Stomach (tissue), 4 donors: ENCODE results near the gene SYT6.

Experiments
- POLR2A ChIP-seq, 4 donors: fragments of 450-650 bp; IDR thresholded peaks; one replicate each; pipeline ENCODE4 v1.6.1; 2016; ENCODE audit warnings: antibody characterized with exemption in 4 of 4, control low read depth in 2 of 4, mild to moderate bottlenecking in 1 of 4, moderate library complexity in 1 of 4
- POLR2AphosphoS5 ChIP-seq, 3 donors: sonication (generic); formaldehyde crosslinking; IDR thresholded peaks; one replicate each; pipeline ENCODE4 v1.6.1; 2016; ENCODE audit warnings: antibody characterized with exemption in 3 of 3
- TF ChIP-seq, protein P1 (sequence below), 7 experiments: fragments of 450-650 bp in 4 of 7; fragments of 200-600 bp in 3 of 7; sonication (generic) in 3 of 7; IDR thresholded peaks; one replicate each; pipeline ENCODE4 v1.5.1; 2016 to 2019; ENCODE audit warnings: antibody characterized with exemption in 7 of 7, control low read depth in 2 of 7, mild to moderate bottlenecking in 1 of 7

DNA sequence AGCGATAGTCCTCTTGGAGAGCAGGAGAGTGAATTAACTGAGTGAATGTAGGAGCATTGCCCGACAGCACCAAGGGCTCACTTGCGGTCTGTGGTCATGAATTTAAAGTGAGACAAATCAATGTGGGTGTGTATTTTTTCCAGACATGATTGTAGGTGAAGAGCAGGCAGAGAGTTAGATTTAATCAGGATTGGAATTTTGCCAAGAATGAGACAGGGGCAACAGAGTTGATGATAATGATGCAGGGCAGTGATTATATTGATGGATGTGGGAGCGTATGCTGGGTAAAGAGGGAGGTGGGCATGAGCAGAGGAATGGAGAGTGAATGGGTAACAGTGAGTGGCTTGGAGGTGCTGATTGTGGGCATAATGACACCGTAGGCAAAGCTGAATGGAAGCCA, 20.0 kb upstream of the SYT6 start:
- no peak for TF ChIP-seq POLR2A (IDR thresholded peaks at IDR 0.05)
- TF ChIP-seq, protein P1, sequence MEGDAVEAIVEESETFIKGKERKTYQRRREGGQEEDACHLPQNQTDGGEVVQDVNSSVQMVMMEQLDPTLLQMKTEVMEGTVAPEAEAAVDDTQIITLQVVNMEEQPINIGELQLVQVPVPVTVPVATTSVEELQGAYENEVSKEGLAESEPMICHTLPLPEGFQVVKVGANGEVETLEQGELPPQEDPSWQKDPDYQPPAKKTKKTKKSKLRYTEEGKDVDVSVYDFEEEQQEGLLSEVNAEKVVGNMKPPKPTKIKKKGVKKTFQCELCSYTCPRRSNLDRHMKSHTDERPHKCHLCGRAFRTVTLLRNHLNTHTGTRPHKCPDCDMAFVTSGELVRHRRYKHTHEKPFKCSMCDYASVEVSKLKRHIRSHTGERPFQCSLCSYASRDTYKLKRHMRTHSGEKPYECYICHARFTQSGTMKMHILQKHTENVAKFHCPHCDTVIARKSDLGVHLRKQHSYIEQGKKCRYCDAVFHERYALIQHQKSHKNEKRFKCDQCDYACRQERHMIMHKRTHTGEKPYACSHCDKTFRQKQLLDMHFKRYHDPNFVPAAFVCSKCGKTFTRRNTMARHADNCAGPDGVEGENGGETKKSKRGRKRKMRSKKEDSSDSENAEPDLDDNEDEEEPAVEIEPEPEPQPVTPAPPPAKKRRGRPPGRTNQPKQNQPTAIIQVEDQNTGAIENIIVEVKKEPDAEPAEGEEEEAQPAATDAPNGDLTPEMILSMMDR (IDR thresholded peaks at IDR 0.05): no peak
- TF ChIP-seq POLR2AphosphoS5 (IDR thresholded peaks at IDR 0.05): no peak
